Measurements from ENCODE around the gene MYH8.

Gene MYH8

DNA sequence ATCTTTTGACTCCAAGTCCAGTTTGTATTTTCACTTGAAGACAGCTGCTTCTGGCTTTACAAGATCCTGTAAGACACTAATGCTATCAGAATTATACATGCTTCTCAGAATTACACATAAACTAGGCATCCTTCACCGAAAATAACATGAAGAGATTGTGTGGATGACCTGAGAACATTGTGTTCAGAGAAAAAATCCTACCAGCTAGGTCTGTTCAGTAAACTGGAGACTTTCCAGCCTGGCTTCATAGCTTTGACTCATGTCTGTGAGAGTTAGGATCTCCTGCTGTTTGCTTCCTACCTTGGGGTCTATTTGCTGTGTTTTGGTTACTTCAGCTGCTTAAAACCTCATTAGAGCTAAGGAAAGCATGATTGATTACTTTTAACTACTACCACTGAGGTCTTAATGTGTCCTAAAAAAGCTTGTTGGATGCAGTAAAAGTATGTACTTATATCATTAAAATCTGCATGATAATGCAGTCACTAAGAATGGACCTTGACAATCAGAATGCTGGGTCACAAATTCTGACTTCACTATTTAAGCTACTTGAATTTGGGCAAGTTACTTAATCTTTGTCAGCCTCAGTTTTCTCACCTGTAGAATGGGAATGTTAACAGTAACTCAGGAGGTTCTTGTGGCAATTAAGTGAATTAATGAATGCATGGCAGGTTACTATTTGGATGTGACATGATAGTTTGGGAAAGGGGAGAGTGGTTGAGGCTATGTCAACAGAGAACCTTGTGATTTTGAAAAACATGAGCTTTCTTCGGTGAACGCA lies 40.9 kb downstream of the MYH8 start:
- no peak for DNase-seq

DNA sequence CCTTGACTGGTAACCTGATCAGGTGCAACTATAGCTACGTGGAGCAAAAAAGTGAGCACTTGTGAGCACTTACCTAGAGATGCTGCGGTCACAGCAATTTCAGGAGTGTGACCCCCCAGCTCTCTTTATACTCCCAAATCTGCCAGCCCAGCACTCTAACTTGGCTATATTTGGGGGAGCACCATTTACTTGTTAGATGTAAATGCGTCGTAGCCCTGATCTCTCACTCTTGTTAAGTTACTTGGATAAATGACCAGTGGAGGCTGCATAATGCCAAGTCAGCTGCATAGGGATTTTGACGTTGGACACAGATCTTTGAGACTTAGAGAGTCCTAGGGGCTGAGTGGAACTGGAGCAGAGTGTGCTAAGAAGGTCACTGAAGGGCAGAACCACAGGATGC lies 48.8 kb downstream of the MYH8 start, which contains the start of gene MYH13:
Gene MYH13, minus strand, starts transcription at position 101 of the 400 bp plus-strand sequence. CDS start 8,476 bp downstream, outside the sequence.
- DNase-seq = no peak

DNA sequence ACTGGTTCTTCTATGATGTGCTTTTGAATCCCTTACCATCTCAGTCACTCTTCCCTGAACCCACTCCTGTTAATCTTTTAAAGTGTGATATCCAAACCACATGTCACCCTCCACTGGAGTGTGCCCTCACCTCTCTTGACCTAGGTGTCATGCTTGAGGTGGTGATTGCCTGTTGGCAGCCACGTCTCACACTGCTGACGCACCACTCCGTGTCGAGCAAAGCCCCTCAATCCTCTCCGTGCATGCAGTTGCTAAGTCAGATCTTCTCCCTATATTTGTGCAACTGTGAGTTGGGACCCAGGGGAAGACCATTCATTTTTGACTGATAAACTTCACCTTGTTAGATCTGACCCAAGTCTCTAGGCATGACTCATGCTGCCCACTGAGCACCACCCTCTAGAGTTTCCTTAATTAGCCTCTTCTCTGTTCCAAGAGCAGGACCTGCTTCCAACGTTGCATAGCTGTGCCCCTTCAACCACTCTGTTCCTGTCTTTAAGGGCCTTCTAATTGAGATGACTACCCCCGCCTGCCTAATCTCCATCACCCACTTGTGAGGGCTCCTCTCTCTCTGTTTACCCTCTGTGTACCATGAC lies 51.6 kb downstream of the MYH8 start:
- DNase-seq = no peak

DNA sequence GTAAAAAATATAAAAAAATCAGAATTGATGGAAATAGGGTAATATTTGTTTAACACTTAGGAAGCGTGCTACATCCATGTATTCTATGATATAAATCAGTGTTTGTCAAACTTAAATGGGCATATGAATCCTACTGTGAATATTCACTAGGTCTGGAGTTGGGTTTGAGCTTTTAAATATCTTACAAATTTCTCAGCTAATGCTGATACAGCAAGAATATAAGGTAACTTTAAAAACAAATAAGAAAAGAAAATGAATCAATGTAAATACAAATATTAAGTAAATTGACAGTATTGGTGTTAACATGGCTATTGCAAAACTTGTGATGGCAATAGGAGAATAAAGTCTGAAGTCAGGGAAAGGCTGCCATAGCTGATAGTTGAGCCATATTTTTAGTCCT lies 52.5 kb downstream of the MYH8 start:
- no peak for DNase-seq

DNA sequence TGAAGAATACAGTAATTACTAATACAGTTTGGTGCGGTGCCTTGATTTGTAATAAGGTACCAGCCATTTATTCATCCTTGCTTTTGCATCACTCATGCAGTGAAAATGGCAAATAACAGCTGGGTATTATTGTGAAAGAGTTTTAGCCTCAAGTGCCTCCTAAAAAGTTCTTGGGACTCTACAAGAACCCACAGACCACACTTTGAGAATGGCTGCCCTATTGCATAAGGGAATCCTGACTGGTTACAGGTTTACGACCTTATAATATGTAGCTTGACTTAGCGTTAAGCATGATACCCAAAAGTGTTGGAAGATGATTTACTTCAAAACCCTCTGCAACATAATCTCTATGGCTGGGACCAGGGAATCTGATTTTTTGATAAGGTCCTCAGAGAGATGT lies 53.2 kb downstream of the MYH8 start:
- DNase-seq = no peak

DNA sequence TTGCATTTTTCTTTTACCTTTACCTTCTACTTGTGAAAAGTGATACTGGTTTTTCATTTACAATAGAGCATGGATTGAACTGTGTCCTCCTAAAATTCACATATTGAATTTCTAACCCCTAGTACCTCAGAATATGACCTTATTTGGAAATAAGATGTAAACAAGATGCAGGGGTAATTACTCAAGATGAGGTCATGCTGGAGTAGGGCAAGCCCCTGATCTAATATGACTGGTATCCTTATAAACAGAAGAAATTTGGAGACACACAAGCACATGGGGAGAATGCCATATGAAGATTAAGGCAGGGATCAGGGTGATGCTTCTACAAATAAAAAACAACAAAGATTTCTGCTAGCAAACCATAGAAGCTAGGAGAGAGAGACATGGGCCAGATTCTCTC lies 61.2 kb downstream of the MYH8 start:
- DNase-seq = no peak

DNA sequence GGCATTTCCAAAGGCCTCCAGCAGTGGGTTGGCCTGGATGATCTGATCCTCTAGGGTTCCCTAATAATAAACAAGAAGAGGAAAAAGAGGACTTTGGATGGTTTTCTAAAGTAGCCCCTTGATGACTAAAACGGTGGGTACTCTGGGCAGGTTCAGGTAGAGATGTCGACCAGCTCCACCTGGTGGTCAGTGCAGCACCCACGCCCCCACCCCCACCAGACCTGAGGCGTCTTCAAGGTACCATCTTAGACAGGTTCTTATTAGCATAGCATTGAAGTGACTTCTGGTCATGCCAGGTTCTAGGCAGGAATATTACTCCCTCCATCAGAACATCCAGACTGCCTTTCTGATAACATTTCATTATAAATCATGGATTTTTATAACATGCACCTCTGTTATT lies 64.0 kb downstream of the MYH8 start:
- peak; percentile 5 for DNase-seq

DNA sequence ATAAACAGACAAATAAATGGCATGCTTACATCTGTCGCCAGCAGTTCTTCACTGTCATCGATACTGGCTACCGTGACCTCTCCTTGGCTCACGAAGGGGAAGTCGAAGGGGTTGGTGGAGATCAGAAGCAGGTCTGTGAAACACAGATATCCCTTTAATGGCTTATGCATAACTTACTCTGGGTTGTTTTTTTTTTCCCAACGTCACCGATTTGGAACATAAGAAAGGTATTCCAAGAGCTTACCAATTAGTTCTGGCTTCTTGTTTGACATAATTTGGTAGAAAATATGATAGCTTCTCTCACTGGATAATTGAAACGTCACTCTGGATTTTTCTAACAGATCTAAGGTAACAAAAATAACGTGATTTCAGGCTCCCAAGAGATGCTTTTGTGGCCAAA lies 67.1 kb downstream of the MYH8 start:
- DNase-seq = no peak

DNA sequence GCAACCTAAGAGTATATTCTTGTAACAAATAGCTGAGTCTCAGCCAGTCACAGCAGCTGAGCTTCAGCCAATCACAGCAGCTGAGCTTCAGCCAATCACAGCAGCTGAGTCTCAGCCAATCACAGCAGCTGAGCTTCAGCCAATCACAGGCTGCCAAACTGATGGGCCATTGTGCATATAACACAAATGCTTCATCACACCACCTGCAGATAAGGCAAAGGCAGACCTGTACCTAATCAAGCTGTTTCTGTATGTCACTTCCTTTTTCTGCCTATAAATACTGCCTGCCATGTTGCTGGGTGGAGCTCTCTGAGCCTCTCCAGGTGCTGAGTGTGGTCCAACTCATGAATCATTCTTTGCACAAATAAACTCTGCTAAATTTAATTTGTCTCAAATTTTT lies 68.9 kb downstream of the MYH8 start:
- DNase-seq = no peak

DNA sequence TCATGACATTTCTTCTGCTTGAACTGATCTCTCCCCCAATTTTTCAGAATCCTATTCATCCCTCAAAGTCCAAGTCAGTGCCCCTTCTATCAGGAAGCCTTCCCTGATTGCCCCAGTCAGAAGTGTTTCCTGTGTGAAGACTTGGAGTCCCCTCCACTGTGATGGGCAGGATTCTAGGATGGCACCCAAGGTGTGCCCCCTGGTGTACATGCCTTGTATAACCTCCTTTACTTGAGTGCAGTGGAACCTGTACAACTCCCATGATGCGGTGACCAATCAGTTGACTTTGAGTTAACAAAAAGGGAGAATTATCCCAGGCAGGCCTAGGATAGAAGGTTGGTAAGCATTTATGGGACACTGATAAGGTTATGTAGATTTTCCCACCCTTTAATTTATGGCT lies 72.3 kb downstream of the MYH8 start:
- no peak for DNase-seq

DNA sequence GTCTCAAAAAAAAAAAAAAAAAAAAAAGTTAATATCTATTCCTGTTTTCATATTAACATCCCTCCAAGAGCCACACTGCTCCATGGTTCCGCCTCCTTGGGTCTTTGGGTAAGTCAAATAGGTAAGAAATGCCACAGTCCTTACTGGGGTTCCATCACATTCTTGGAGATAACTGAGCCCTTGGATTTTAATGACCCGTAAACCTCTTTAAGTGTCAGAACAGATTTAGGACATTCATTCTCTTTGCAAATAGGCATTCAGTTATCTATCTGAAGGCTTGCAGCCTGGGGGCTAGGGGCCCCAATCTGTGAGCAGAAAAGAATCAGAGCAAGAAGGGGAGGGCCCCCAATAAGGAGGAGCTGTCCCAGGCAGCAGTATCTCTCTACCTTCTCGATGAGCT lies 76.9 kb downstream of the MYH8 start:
- no peak for DNase-seq
